Measurements from ENCODE around the gene DNAJC11. TPM values are rescaled to one million over a fixed set of nuclear protein-coding genes. Genes with fewer than 3 reads are reported as not detected.
"Not testable (repeated sequence)": the region's sequence is repeated elsewhere in the genome, so short reads cannot be mapped to it uniquely, and the experiment has no call there.

Gene DNAJC11
- total RNA-seq, 1 experiment from 2014 or later = 106 TPM

DNA sequence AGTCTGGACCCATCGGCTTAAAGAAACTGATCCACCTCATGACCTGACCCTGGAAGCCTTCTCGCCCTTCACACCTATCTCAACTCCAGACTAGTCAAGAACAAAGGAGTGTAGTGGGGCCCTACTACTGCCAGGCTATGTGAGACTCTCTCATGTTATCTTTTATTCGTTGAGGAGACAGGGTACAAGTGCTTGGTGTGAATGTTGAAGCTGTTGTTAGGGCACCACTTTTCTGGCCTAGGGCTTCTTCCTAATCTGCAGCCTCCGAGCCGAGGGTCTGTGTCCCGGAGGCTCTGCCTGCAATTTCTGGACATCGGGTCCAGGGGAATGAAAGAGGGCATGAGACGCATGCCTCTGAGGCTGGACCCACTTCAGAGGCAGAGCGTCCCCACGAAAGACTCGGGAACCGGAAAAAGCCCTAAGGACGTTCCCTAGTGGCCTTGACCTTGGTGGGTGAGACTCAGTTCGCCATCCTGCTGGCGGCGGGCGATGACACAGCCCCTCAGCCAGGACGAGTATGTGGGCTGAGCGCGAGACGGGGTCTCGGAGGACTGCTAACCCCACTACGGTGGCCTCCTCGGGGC, 671 bp downstream of the DNAJC11 start:
- Histone ChIP-seq H3K9me3 (ENCODE audit: low read depth, low read length, poor library complexity, severe bottlenecking) (no peaks in the 10 kb centered on the region), H3K4me1 (ENCODE audit: insufficient read depth, low read length, poor library complexity, severe bottlenecking) (peaks cover 9% of the 10 kb centered on the region), H3K4me3 (ENCODE audit: low read depth, low read length, poor library complexity, severe bottlenecking) (peak overlapping the region; percentile 90), H3K36me3 (ENCODE audit: insufficient read depth, low read length, poor library complexity, severe bottlenecking) (no peaks in the 10 kb centered on the region), H3K27ac (ENCODE audit: low read depth, low read length, poor library complexity, severe bottlenecking) (peak overlapping the region; percentile 90), H3K27me3 (replicated peaks; ENCODE audit: insufficient read depth, low read depth, low read length, poor library complexity) (no peaks in the 10 kb centered on the region)
- POLR2A ChIA-PET (ENCODE audit: low non-redundant PET) = interaction anchor here (0.6 kb wide), 1 partner anchor 279 kb away, joined by 4 read pairs; no protein-coding TSS in a partner anchor
- TF ChIP-seq, protein P1, sequence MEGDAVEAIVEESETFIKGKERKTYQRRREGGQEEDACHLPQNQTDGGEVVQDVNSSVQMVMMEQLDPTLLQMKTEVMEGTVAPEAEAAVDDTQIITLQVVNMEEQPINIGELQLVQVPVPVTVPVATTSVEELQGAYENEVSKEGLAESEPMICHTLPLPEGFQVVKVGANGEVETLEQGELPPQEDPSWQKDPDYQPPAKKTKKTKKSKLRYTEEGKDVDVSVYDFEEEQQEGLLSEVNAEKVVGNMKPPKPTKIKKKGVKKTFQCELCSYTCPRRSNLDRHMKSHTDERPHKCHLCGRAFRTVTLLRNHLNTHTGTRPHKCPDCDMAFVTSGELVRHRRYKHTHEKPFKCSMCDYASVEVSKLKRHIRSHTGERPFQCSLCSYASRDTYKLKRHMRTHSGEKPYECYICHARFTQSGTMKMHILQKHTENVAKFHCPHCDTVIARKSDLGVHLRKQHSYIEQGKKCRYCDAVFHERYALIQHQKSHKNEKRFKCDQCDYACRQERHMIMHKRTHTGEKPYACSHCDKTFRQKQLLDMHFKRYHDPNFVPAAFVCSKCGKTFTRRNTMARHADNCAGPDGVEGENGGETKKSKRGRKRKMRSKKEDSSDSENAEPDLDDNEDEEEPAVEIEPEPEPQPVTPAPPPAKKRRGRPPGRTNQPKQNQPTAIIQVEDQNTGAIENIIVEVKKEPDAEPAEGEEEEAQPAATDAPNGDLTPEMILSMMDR (conservative IDR thresholded peaks at IDR 0.05; ENCODE audit: low read depth, low read length) = no peak
- no peak for TF ChIP-seq EZH2 (IDR thresholded peaks at IDR 0.05; ENCODE audit: borderline replicate concordance, low read depth, low read length, poor library complexity, severe bottlenecking)
- DNase-seq (ENCODE audit: low spot score) = peak; percentile 17
- intact Hi-C loops (cut with micrococcal nuclease; ENCODE audit: unreplicated experiment) = loop anchor here (10.0 kb wide), 1 partner anchor 504 kb away; no protein-coding TSS in a partner anchor
- CTCF ChIA-PET = interaction anchor here (0.6 to 1.1 kb wide), 2 partner anchors 11 to 1010 kb away, joined by 4 to 9 read pairs; no protein-coding TSS in a partner anchor
- BruUV-seq (replicated peaks) = no TSS peak

- H3K4me1 ChIP-seq (ENCODE audit: insufficient read depth, low read length, poor library complexity, severe bottlenecking); POLR2A ChIA-PET (ENCODE audit: low non-redundant PET); H3K4me3 ChIP-seq (ENCODE audit: low read depth, low read length, poor library complexity, severe bottlenecking); BruUV-seq (replicated peaks); DNase-seq (ENCODE audit: low spot score); H3K27ac ChIP-seq (ENCODE audit: low read depth, low read length, poor library complexity, severe bottlenecking); CTCF ChIA-PET; H3K36me3 ChIP-seq (ENCODE audit: insufficient read depth, low read length, poor library complexity, severe bottlenecking); H3K27me3 ChIP-seq (replicated peaks; ENCODE audit: insufficient read depth, low read depth, low read length, poor library complexity); H3K9me3 ChIP-seq (ENCODE audit: low read depth, low read length, poor library complexity, severe bottlenecking): not testable (repeated sequence)
- intact Hi-C loops (cut with micrococcal nuclease; ENCODE audit: unreplicated experiment) = loop anchor here (10.0 kb wide), 1 partner anchor 505 kb away; no protein-coding TSS in a partner anchor
Measured at GRCh38 chr1:6699915-6700314, 1.7 kb downstream of the DNAJC11 start.

DNA sequence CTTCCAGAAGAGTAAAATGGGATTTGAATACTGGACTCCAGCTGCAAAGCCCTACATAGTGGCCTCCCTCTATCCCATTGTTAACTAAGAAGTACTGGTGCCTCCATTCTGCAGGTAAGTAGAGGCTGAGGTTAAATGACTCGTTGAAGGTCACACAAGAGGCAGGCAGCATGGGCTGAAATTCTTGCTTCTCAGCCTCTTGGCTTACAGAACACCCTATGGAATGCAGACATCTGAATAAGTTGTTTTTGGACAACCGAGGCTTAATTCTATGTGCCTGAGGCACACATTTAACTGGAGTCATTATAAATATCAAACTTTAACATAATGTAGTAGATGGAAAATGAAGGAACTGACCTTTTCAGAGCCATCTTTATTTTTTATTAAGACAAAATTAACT, 5.7 kb downstream of the DNAJC11 start:
- Histone ChIP-seq H3K27me3 (replicated peaks; ENCODE audit: insufficient read depth, low read depth, low read length, poor library complexity) (no peaks in the 10 kb centered on the region), H3K27ac (ENCODE audit: low read depth, low read length, poor library complexity, severe bottlenecking) (no peak overlapping the region), H3K36me3 (ENCODE audit: insufficient read depth, low read length, poor library complexity, severe bottlenecking) (no peaks in the 10 kb centered on the region), H3K4me1 (ENCODE audit: insufficient read depth, low read length, poor library complexity, severe bottlenecking) (peaks cover 9% of the 10 kb centered on the region), H3K9me3 (ENCODE audit: low read depth, low read length, poor library complexity, severe bottlenecking) (no peaks in the 10 kb centered on the region), H3K4me3 (ENCODE audit: low read depth, low read length, poor library complexity, severe bottlenecking) (no peak overlapping the region)
- no peak for TF ChIP-seq EZH2 (IDR thresholded peaks at IDR 0.05; ENCODE audit: borderline replicate concordance, low read depth, low read length, poor library complexity, severe bottlenecking)
- TF ChIP-seq, protein P1 (conservative IDR thresholded peaks at IDR 0.05; ENCODE audit: low read depth, low read length) = no peak
- ChIA-PET CTCF (no interaction called here), POLR2A (ENCODE audit: low non-redundant PET) (no interaction called here)
- intact Hi-C loops (cut with micrococcal nuclease; ENCODE audit: unreplicated experiment) = no loop called here
- no peak for DNase-seq (ENCODE audit: low spot score)
- BruUV-seq (replicated peaks) = no TSS peak

Measured in A673 (cell line).